H1 (cell line): Measurements from ENCODE around the gene GAS7. TPM values are rescaled to one million over a fixed set of nuclear protein-coding genes. Genes with fewer than 3 reads are reported as not detected.

Experiments
- CHD7 ChIP-seq: fragments of 300-600 bp; sonication (generic); IDR thresholded peaks from 2 replicates; pipeline ENCODE4 v1.7.1; 2012; ENCODE audit warnings: low read length, moderate library complexity, mild to moderate bottlenecking, inconsistent platforms; ENCODE audit not compliant: insufficient replicate concordance
- GABPA ChIP-seq: IDR thresholded peaks from 2 replicates; pipeline ENCODE4 v1.6.1; 2011; ENCODE audit warnings: mild to moderate bottlenecking, low read length, moderate library complexity, borderline replicate concordance; ENCODE audit not compliant: insufficient read depth
- HDAC2 ChIP-seq, 2 experiments: fragments of 300-600 bp in 1 of 2; sonication (generic) in 1 of 2; IDR thresholded peaks; 2 replicates each; pipeline ENCODE4 v1.6.1; 2011 to 2012; ENCODE audit warnings: low read depth in 2 of 2, low read length in 2 of 2, mild to moderate bottlenecking in 2 of 2, moderate library complexity in 2 of 2, borderline replicate concordance in 1 of 2, inconsistent platforms in 1 of 2
- SIRT6 ChIP-seq: IDR thresholded peaks from one replicate; pipeline ENCODE4 v1.7.1; 2012; ENCODE audit warnings: low read length, inconsistent platforms
- polyA plus RNA-seq, 7 experiments: library from polyadenylated mRNA; depleted of rRNA in 3 of 7; stranded (reverse) in 5 of 7; unstranded in 2 of 7; fragments of >200 nt in 5 of 7; fragments of 200-250 nt in 2 of 7; gene quantifications; 1 replicate in 5 of 7; 2 replicates in 1 of 7; 4 replicates in 1 of 7; pipeline versions ENCODE4 v1.2.1 to v1.2.3, GENCODE V29; 2011 to 2013; ENCODE audit warnings: missing spikeins in 2 of 7, mixed read lengths in 2 of 7
- total RNA-seq: library from RNA; stranded (reverse); fragmentation: NEBNext Ultra II Directional; extraction: Animal tissue kit (Norgen Biotek cat#: 25700); gene quantifications from 2 replicates; pipeline ENCODE4 v1.2.1, GENCODE V29; 2021
- TF ChIP-seq, protein P1 (sequence below), 3 experiments: IDR thresholded peaks; 1 replicate in 2 of 3; 2 replicates in 1 of 3; pipeline versions ENCODE4 v1.5.1 to v1.6.1; 2011; ENCODE audit warnings: low read length in 3 of 3, mild to moderate bottlenecking in 3 of 3, inconsistent platforms in 2 of 3, low read depth in 1 of 3, moderate library complexity in 1 of 3; ENCODE audit not compliant: insufficient read depth in 1 of 3; ENCODE audit errors: control extremely low read depth in 1 of 3

The GAS7 gene
- total and polyA plus RNA-seq, 2 of the 8 experiments (the other 6 are each of a cell fraction or from before 2014, with no cell fraction given) = 5.0 to 14.5 TPM

GRCh38 chr17:10216213-10216938, 18.0 kb upstream of the GAS7 start (continued):
- TF ChIP-seq, protein P1, sequence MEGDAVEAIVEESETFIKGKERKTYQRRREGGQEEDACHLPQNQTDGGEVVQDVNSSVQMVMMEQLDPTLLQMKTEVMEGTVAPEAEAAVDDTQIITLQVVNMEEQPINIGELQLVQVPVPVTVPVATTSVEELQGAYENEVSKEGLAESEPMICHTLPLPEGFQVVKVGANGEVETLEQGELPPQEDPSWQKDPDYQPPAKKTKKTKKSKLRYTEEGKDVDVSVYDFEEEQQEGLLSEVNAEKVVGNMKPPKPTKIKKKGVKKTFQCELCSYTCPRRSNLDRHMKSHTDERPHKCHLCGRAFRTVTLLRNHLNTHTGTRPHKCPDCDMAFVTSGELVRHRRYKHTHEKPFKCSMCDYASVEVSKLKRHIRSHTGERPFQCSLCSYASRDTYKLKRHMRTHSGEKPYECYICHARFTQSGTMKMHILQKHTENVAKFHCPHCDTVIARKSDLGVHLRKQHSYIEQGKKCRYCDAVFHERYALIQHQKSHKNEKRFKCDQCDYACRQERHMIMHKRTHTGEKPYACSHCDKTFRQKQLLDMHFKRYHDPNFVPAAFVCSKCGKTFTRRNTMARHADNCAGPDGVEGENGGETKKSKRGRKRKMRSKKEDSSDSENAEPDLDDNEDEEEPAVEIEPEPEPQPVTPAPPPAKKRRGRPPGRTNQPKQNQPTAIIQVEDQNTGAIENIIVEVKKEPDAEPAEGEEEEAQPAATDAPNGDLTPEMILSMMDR (IDR thresholded peaks at IDR 0.05; ENCODE audit: control extremely low read depth in 1 of 3, insufficient read depth in 1 of 3, low read depth in 1 of 3, low read length in 3 of 3) = peak in 1 of 3 experiments; percentile 2; a peak in 1 of 4 replicates
- TF ChIP-seq HDAC2 (IDR thresholded peaks at IDR 0.05; ENCODE audit: borderline replicate concordance in 1 of 2, low read depth in 2 of 2, low read length in 2 of 2) = no peak
- no peak for TF ChIP-seq GABPA
- TF ChIP-seq CHD7 = no peak
- no peak for TF ChIP-seq SIRT6
- TF ChIP-seq, all 59 proteins: peak for 2
